GM12873 (cell line): Measurements from ENCODE around the gene ELMO2.

ENCODE experiments used
- CTCF ChIP-seq: IDR thresholded peaks from 2 replicates; pipeline ENCODE4 v1.5.1; 2012; ENCODE audit warnings: low read depth, mild to moderate bottlenecking, moderate library complexity, low read length, control low read depth; ENCODE audit not compliant: insufficient read depth; ENCODE audit errors: missing control alignments

Gene ELMO2

GRCh38 chr20:46416839-46417238 is 10.4 kb upstream of the ELMO2 start:
- no peak for TF ChIP-seq CTCF

- no peak for TF ChIP-seq CTCF
Observed at GRCh38 chr20:46416421-46416820, 10.0 kb upstream of the ELMO2 start.

- TF ChIP-seq CTCF = no peak
Observed at GRCh38 chr20:46415773-46416172, 9.4 kb upstream of the ELMO2 start.

GRCh38 chr20:46414608-46415007 is 8.2 kb upstream of the ELMO2 start:
- no peak for TF ChIP-seq CTCF

GRCh38 chr20:46411637-46412036 is 5.2 kb upstream of the ELMO2 start:
- TF ChIP-seq CTCF = no peak

- no peak for TF ChIP-seq CTCF
Observed at GRCh38 chr20:46408281-46408731, 1.9 kb upstream of the ELMO2 start.

- no peak for TF ChIP-seq CTCF
Observed at GRCh38 chr20:46407671-46407996, 1.2 kb upstream of the ELMO2 start.
